ENCODE measurements around the gene CST9L. TPM values are rescaled to one million over a fixed set of nuclear protein-coding genes. Genes with fewer than 3 reads are reported as not detected.

CST9L gene
- total RNA-seq, 1 donor, result not detected

- H4K20me1 ChIP-seq (ENCODE audit: insufficient read depth, low read length), result no peaks in the 10 kb centered on the region
- no peak overlapping the region for H3K27ac ChIP-seq (ENCODE audit: low read depth, low read length)
- no peak overlapping the region for H2AFZ ChIP-seq (ENCODE audit: low read length)
These were observed 3.4 kb downstream of the CST9L start for GRCh38 chr20:23564927-23565326.

GRCh38 chr20:23562721-23563342 lies 5.5 kb downstream of the CST9L start:
- Histone ChIP-seq H3K27me3 (ENCODE audit: insufficient read depth, low read length) (no peaks in the 10 kb centered on the region), H3K4me3 (ENCODE audit: insufficient read depth, low read length) (no peak overlapping the region), H3K9me3 (ENCODE audit: low read depth, low read length) (no peaks in the 10 kb centered on the region), H3K4me2 (ENCODE audit: insufficient read depth, low read length) (no peak overlapping the region), H2AFZ (ENCODE audit: low read length) (no peak overlapping the region), H3K27ac (ENCODE audit: low read depth, low read length) (no peak overlapping the region), H3K4me1 (ENCODE audit: insufficient read depth, low read length) (no peaks in the 10 kb centered on the region), H3K36me3 (ENCODE audit: insufficient read depth, low read length) (no peaks in the 10 kb centered on the region), H3K79me2 (ENCODE audit: insufficient read depth, low read length) (no peaks in the 10 kb centered on the region), H4K20me1 (ENCODE audit: insufficient read depth, low read length) (no peaks in the 10 kb centered on the region)
- TF ChIP-seq CTCF (IDR thresholded peaks at IDR 0.05; ENCODE audit: extremely low read depth, low read depth, low read length), result no peak
- no peak for DNase-seq (ENCODE audit: insufficient read length, low spot score, missing footprints)

More at GRCh38 chr20:23564927-23565326, 3.4 kb downstream of the CST9L start:
- H3K36me3 ChIP-seq (ENCODE audit: insufficient read depth, low read length), result no peaks in the 10 kb centered on the region
- H3K4me2 ChIP-seq (ENCODE audit: insufficient read depth, low read length), result no peak overlapping the region
- TF ChIP-seq CTCF (IDR thresholded peaks at IDR 0.05; ENCODE audit: extremely low read depth, low read depth, low read length), result no peak
- H3K27me3 ChIP-seq (ENCODE audit: insufficient read depth, low read length), result no peaks in the 10 kb centered on the region
- H3K9me3 ChIP-seq (ENCODE audit: low read depth, low read length), result no peaks in the 10 kb centered on the region
- no peak for DNase-seq (ENCODE audit: insufficient read length, low spot score, missing footprints)
- no peak overlapping the region for H3K4me3 ChIP-seq (ENCODE audit: insufficient read depth, low read length)
- no peaks in the 10 kb centered on the region for H3K79me2 ChIP-seq (ENCODE audit: insufficient read depth, low read length)
- H3K4me1 ChIP-seq (ENCODE audit: insufficient read depth, low read length), result no peaks in the 10 kb centered on the region

- H3K9me3 ChIP-seq (ENCODE audit: low read depth, low read length), result no peaks in the 10 kb centered on the region
- no peak overlapping the region for H3K4me2 ChIP-seq (ENCODE audit: insufficient read depth, low read length)
- H3K36me3 ChIP-seq (ENCODE audit: insufficient read depth, low read length), result no peaks in the 10 kb centered on the region
- no peaks in the 10 kb centered on the region for H4K20me1 ChIP-seq (ENCODE audit: insufficient read depth, low read length)
- DNase-seq (ENCODE audit: insufficient read length, low spot score, missing footprints), result no peak
- no peak overlapping the region for H3K27ac ChIP-seq (ENCODE audit: low read depth, low read length)
- H3K27me3 ChIP-seq (ENCODE audit: insufficient read depth, low read length), result no peaks in the 10 kb centered on the region
- TF ChIP-seq CTCF (IDR thresholded peaks at IDR 0.05; ENCODE audit: extremely low read depth, low read depth, low read length), result no peak
- no peaks in the 10 kb centered on the region for H3K79me2 ChIP-seq (ENCODE audit: insufficient read depth, low read length)
- H3K4me1 ChIP-seq (ENCODE audit: insufficient read depth, low read length), result no peaks in the 10 kb centered on the region
- no peak overlapping the region for H3K4me3 ChIP-seq (ENCODE audit: insufficient read depth, low read length)
- H2AFZ ChIP-seq (ENCODE audit: low read length), result no peak overlapping the region
These were observed 13.9 kb downstream of the CST9L start for GRCh38 chr20:23554401-23554800.

GRCh38 chr20:23551786-23552185 lies 16.5 kb downstream of the CST9L start:
- Histone ChIP-seq H3K9me3 (ENCODE audit: low read depth, low read length) (no peaks in the 10 kb centered on the region), H3K79me2 (ENCODE audit: insufficient read depth, low read length) (no peaks in the 10 kb centered on the region), H3K36me3 (ENCODE audit: insufficient read depth, low read length) (no peaks in the 10 kb centered on the region), H3K4me2 (ENCODE audit: insufficient read depth, low read length) (no peak overlapping the region), H3K27me3 (ENCODE audit: insufficient read depth, low read length) (no peaks in the 10 kb centered on the region), H3K4me3 (ENCODE audit: insufficient read depth, low read length) (no peak overlapping the region), H3K4me1 (ENCODE audit: insufficient read depth, low read length) (no peaks in the 10 kb centered on the region), H2AFZ (ENCODE audit: low read length) (no peak overlapping the region), H4K20me1 (ENCODE audit: insufficient read depth, low read length) (no peaks in the 10 kb centered on the region), H3K27ac (ENCODE audit: low read depth, low read length) (no peak overlapping the region)
- TF ChIP-seq CTCF (IDR thresholded peaks at IDR 0.05; ENCODE audit: extremely low read depth, low read depth, low read length), result no peak
- no peak for DNase-seq (ENCODE audit: insufficient read length, low spot score, missing footprints)
